ENCODE results near the gene SCAMP1.
A peak's percentile ranks its signal among the peaks of the same experiment; 100 is the strongest.

SCAMP1 gene

GRCh38 chr5:78360674-78360923 is 182 bp downstream of the SCAMP1 start (continued):
- TF ChIP-seq PRDM6 (tag by site-specific recombination; IDR thresholded peaks at IDR 0.05) = no peak
- TF ChIP-seq TSHZ1 (tag by site-specific recombination; IDR thresholded peaks at IDR 0.05; ENCODE audit: borderline replicate concordance) = no peak
- TF ChIP-seq ZNF692 (tag by site-specific recombination; IDR thresholded peaks at IDR 0.05) = no peak
- TF ChIP-seq ZSCAN5A (tag by site-specific recombination; IDR thresholded peaks at IDR 0.05) = no peak
- no peak; the same call in 1 of the 2 replicates for TF ChIP-seq ZBTB17 (tag by site-specific recombination; IDR thresholded peaks at IDR 0.05)
- no peak for TF ChIP-seq ZNF148 (tag by site-specific recombination; IDR thresholded peaks at IDR 0.05; ENCODE audit: borderline replicate concordance)
- TF ChIP-seq ZBTB26 (tag by site-specific recombination; optimal IDR thresholded peaks at IDR 0.05) = peak; percentile 95
- TF ChIP-seq ZNF280C (tag by site-specific recombination; IDR thresholded peaks at IDR 0.05) = no peak
- no peak for TF ChIP-seq ZNF202 (tag by site-specific recombination; IDR thresholded peaks at IDR 0.05; ENCODE audit: borderline replicate concordance)
- TF ChIP-seq ZNF335 (tag by site-specific recombination; conservative IDR thresholded peaks at IDR 0.05) = 0 out of 2 replicates have a peak, but pooled peaks have one; percentile 50
- TF ChIP-seq ZNF843 (tag by site-specific recombination; IDR thresholded peaks at IDR 0.05) = 0 out of 2 replicates have a peak, but pooled peaks have one; percentile 5
- no peak for TF ChIP-seq ZBTB44 (tag by site-specific recombination; IDR thresholded peaks at IDR 0.05)
- TF ChIP-seq ZNF558 (tag by site-specific recombination; IDR thresholded peaks at IDR 0.05) = no peak
- no peak for TF ChIP-seq ZFP69B (tag by site-specific recombination; IDR thresholded peaks at IDR 0.05)
- no peak for TF ChIP-seq GFI1B (tag by site-specific recombination; IDR thresholded peaks at IDR 0.05)
- TF ChIP-seq ZNF391 (tag by site-specific recombination; IDR thresholded peaks at IDR 0.05; ENCODE audit: borderline replicate concordance, low read depth) = no peak
- no peak for TF ChIP-seq ZNF529 (tag by site-specific recombination; IDR thresholded peaks at IDR 0.05; ENCODE audit: insufficient replicate concordance)
- peak; percentile 84 for TF ChIP-seq ZBTB8A (tag by site-specific recombination; IDR thresholded peaks at IDR 0.05)
- TF ChIP-seq ZNF140 (tag by site-specific recombination; IDR thresholded peaks at IDR 0.05) = no peak
- no peak for TF ChIP-seq ZNF514 (tag by site-specific recombination; IDR thresholded peaks at IDR 0.05)
- TF ChIP-seq CTCF (tag by site-specific recombination; IDR thresholded peaks at IDR 0.05) = 0 out of 2 replicates have a peak, but pooled peaks have one; percentile 7
- no peak for TF ChIP-seq ZNF701 (tag by site-specific recombination; IDR thresholded peaks at IDR 0.05)
